ENCODE data around the gene ZFHX3. TPM values are rescaled to one million over a fixed set of nuclear protein-coding genes. Genes with fewer than 3 reads are reported as not detected.
A peak's percentile ranks its signal among the peaks of the same experiment; 100 is the strongest.

ZFHX3 gene
- total RNA-seq, 1 donor from 2014 or later: 3.9 TPM

DNA sequence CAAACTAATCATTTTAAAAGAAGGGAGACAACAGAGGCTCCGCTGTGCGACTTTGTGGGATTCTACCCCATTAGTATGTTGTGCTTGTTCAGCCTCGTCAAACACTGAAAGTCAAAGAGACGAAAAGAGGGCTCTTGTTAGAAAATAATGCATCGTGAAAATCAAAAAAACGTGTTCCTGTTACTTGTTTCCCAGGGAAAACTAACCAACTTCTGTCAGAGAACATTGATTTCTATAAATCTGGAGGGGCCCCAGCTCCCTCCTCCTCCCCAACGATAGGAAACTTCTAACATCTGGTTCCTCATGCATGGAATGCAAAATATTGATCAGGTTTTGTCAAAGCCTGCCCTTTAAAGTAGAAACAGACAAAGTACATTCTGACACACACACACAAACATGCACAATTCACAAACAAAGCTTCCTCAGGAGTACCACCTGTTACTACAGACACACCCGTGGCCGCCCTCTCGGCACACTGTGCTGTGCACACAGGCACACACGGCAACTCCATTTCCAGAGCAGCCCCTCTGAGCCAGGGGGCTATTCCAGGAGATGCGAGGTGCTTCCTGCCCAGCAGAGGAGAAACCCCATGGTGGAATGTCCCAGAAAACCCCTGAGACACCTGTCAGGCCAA, 151.3 kb downstream of the ZFHX3 start:
- no peak for ATAC-seq

DNA sequence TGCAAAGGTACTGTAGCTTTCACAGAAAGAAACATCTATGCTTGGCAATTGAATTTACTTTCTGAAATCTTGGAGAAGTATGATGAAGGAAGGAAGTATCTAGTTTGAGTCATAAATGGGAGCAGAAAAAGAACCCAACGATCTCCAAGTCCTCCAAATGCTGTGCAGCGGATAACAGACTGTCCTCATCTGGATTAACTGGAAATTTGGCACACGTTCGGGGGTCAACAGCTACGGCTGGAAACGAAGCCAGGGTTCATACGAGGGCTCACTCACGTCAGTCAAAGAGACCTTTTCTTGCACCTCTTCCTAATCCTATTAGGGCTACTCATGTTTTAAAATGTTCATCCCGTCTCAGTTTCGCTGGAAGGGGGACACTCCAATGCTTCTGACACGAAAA, 152.0 kb downstream of the ZFHX3 start:
- no peak for ATAC-seq

DNA sequence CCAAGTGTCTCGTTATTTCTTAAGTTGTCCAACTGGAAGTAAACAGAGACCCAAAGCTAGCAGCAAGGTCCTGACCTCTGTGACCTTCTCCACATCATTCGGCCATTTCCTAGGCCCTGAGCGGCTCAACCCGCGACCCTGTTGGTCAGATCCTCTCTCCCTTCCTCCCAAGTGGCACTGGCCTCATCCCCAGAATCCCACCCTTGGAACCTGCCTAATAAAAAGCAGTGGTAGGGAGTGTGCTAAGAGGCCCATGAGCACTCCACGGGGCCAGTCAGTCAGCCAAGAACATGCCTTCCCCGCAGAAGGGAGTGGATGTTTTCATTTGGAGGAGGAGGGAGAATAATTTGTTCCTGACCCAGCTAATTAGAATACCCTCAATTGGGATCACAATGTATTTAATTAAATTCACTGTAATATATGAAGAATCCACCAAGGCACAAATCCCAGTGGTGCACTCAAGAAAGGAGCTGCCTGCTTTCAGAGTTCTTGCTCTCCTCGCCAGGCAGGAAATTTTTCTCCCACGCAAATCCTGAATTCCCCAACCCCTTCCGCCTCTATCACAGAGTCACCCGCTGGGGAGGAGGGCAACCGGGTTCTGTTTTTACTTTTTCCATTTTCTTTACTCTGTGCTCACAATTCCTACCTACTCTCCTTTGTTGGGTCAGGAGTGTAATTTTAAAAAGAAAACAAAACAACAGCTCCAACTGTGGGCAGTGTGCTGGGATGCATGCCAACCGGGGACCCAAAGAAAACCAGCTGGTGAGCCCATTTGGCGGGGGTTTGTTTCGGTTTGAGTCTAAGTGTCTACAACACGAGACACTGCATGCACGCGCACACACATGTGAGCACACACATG, 153.4 kb downstream of the ZFHX3 start:
- no peak for ATAC-seq

DNA sequence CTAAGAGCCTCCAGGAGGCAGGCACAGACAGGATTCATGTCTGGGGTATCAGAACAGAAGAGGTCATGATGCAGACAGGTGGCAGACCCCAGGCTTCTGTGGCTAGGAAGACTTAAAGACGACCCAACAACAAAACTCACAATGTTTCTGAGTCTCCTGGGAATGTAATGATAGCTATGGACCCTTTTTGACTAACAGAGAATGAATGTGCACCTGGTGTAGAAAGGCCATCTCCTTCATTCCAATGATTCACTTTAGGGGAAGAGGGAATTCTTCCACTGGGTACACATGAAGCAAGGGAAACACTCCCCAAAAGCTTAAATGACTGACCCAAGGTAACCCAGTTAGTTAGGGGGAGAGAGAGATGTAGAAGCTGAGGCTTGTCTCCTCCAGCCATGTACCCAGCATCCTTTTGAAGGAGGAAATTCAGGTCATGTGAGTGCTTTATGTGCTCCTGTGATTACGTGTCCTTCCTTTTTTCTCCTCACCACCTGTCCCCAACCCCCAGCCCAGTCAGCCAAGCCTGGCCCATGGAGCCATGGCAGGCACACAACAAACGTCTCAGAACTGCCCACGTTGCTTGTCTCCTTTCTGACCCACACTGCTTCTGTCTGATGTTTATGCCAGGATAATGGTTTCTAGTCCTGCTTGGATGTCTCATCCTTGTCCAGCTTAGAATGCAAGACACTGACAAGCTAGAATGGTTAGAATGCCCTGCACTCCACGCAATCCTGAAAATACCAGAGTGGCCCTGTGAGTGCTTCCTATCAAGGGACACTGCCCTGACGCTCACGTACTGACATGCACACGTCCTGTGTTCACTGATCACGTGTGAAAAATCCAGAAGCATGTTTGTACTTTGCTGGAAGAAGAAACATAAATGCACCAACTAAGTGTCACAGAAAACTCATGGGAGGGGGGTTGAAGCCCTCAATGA, 156.4 kb downstream of the ZFHX3 start:
- ATAC-seq: no peak

DNA sequence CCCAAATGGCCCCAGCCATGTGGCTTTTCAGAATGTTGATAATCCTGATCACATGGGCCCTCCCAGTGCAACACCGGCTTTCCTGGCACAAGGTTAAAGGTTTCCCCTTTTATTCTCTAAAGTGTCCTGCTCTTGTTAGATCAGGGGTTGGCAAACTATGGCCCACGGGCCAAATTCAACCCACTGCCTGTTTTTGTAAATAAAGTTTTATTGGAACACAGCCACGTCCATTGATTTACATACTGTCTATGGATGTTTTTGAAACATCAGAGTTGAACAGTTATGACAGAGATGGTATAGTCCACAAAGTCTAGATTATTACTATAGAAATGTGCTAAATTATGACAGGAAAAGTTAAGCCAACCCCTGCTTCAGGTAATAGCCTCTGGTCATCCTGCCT, 157.3 kb downstream of the ZFHX3 start:
- no peak for ATAC-seq

DNA sequence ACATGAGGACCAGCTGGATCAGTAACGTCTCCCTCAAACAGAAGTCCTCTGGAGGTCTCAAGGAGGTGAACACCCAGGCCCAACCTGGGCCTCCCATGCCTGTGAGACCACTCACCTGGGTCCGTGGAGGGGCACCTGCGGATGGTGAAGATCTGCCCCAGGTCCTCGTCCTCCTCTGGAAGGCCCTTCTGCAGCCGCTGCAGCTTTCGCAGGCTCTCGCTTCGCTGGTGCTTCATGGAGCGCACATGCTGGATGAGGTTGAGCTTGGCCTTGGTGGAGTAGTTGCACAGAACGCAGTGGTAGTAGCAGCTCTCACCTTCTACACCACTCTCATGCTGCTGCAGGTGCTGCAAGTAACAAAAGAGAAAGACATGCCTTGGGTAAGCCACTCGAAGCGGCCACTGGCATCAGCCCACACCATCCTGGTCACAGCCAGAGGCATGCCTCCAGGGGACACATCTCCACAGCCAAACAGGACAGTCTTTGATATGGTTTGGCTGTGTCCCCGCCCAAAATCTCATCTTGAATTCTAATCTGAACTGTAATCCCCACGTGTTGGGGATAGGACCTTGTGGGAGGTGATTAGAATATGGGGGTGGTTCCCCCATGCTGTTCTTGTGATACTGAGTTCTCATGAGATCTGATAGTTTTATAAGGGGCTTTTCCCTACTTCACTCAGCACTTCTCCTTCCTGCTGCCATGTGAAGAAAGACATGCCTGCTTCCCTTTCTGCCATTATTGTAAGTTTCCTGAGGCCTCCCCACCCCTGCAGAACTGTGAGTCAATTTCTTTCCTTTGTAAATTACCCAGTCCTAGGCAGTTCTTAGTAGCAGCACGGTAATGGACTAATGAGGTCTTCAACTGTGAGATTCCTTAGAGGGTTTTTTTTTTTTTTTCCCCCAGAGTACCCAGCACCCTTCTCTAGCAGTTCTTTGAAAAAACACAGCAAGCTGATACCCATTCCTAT, 158.0 kb downstream of the ZFHX3 start:
- no peak for ATAC-seq

DNA sequence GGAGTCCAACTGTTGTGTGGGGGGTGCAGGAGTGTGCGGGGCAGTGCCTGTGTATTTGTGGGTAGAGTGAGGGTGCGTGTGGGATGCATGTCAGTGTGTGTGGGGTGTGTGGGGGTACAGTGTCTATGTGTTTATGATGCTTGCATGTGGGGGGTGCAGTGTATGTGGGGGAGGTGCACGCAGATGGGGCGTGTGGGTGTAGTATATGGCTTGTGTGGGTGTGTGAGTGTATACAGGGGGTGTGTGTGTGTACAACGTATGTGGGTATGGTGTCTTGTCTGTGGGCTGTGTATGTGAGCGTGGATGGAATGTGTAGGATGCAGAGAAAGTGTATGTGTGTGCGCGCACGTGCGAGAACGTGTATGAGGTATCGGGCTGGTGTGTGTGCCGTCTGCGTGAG, 160.4 kb downstream of the ZFHX3 start:
- ATAC-seq: peak; percentile 16

DNA sequence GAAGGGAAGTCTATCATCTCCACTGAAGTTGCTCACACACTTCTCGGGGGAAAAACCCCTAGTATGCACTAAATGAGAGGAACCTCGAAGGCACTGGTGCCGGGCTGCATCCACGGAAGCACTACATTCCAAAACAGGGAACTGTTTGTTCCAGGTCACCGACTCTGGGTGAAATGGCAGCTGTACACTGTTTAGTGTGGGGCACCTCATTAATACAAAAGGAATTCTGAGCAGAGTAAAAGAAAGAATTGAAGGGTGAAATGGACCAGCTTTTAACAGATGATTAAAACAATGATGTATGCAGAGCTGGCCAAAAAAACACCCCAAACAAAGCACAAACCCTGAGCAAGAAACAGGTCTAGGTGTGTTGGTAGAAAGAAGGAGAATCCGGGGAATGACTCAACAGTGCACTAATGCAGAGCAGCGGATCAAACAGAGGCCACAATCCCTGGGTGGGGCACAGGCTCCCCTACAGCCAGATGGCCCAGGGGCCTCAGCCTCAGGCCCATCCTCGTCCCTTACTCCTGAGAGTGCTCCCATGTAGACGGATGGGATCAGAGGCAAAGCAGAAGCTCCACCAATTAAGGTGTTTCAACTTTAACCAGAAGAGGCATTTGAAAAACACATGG, 161.5 kb downstream of the ZFHX3 start:
- ATAC-seq: peak; percentile 94

DNA sequence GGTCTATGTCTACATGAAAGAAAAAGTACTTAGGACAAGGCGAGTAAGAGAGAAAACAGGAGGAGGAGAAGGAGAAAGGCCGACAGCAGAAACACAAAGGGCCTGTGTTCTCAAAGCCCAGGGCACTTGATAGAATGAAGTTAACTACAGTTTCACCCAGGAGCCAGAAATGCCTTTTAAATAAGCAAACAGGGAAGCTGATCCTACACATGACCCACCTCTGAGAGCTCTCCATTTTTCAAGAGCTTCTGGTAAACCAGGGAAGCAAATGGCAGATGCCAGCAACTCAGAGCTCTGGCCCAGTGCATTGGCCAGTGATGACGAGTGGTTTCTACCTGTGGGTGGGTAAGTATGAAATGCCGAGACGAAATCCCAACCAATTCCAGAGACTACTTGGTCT, 163.4 kb downstream of the ZFHX3 start:
- no peak for ATAC-seq

DNA sequence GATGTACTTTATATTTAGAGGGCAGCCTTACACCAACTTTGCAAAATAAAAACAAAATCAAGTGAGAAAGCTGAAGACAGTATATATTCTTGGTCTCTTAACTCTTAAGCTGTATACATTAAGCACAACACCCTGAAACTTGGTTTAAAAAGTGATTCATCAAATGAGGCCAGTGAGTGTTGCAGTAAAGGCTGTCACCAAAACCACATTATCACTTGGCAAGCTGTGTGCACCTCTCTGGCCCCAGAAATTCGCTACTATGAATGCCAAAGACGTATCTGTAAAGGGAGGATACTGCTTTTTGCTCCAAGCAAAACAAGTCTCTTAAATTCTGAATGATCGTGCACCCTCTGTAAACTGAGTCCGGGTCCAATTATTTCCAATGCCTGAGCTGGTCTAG, 163.9 kb downstream of the ZFHX3 start:
- no peak for ATAC-seq

DNA sequence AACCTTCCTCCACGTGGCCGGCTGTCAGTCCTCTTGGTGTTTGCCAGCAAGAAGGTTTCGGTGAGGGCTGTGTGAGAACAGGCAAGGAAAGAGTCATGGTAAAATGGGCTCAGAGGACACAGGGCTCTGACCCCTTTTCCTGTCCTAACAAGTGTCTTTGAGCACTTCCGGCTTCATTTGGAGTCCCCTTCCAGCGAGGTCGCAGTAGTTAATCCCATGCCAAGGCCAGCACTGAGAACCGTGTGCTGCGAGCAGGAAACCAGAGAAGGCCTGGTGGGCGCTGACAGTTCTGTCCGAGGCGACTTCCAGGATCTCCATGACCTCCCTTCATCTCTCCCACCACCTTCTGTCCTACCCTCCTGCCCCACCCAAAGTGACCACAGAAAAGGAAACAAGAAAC, 168.1 kb downstream of the ZFHX3 start:
- ATAC-seq: no peak

DNA sequence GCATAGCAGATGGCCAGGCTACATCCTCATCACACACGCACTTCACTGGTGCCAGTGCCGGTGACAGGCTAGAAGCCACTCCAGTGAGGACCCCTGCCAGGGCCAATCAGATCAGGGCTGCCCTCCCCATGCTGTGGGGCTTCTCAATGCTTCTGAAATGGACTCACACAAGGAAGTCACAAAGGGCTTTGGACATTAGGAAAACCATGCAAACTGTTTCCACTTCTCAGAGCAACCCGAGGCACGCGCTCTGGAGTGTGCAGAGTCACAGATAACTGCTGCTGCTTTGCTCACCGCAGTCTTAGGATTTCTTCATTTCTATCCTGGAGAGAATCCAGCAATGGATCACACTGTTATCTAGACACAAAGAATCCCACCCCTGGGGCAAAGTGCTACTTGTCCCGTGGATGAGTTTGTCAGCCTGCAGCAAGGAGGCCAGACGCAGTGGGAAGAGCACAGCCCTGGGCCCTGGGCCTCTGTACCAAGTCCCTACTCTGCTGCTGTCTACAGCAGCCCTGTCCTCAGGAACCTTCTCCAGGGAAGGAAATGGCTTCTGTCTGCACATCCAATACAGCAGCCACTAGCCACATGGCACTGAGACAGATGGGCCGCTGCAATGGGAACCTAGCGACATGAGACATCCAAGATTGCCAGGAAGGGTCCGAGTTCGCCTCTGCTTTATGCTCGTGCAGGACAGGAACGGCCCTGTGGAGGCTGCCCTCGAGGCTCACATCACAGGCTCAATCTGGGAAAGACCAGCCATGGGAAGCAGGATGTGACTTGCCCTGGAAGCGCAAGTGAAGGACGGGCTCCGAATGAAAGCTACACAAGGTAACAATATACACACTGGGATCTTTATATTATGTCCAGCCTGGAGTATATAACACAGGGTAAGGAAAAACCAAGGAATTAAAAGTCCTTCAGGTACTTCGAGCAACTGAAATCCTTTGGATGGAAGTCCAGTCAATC, 169.3 kb downstream of the ZFHX3 start:
- no peak for ATAC-seq

DNA sequence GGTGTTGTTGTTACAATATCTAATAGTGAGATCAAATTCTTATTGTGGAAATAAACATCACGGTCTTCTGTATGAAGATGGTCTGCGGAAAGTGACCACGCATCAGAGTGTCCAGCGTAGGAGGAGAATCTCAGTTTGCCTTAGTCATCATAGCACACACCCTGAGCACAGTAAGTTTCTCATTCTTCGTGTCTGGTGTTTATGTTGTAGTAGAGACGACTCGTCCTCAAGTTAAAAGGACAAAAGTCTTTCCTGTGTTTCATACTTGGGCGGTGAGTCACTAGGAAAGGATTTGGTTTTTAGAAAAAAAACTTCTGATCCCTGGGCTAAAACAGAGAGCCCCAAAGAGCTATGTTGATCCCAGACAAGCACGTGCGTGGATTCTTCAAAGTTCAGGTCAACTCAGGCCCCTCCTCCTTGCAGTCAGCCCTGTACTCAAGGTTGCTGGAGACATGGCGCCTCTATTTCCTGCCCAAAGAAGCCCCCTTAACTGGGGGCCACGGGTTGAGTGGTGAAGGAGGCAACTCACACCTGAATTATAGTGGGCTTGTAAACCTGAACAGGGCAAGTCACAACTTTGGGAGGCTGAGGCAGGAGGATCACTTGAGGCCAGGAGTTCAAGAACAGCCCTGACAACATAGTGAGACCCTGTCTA, 170.4 kb downstream of the ZFHX3 start:
- ATAC-seq: peak; percentile 67

DNA sequence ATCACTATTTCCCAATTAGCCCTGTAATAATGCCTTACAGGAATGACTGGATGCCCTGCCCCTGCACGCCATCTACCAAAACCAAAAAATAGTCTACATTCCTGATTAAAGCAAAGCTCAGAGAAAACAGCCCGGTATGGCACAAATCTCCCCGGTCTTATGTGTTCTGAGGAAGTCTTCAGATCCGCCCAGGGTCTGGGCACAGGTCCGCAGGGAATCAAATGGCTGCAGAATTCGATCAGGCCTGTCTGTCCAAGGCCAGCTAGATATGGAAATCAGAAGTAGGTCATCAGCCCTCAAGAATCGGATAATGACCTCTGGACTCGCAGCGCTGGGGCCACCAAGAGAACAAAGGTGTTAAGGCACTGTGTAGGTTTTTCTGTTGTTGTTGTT, 171.0 kb downstream of the ZFHX3 start:
- ATAC-seq: no peak

DNA sequence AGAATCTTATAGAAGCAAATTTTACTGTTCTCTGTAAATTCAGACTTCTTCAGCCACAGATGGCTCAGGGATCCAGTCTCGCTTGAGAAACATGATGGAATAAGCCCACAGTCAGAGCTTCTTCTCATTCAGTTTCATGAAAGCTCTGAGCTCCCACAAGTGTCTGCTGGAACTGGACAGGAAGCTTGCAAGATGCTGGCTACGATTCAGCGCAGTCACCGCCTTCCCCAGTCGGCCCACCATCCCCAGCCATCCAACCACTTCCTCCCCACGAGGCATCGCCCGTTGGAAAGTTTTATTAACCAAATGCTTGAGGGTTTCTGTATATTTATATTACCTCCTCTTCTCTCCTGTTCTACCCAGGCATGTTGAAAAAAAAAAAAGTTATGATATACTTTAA, 171.7 kb downstream of the ZFHX3 start:
- ATAC-seq: no peak

DNA sequence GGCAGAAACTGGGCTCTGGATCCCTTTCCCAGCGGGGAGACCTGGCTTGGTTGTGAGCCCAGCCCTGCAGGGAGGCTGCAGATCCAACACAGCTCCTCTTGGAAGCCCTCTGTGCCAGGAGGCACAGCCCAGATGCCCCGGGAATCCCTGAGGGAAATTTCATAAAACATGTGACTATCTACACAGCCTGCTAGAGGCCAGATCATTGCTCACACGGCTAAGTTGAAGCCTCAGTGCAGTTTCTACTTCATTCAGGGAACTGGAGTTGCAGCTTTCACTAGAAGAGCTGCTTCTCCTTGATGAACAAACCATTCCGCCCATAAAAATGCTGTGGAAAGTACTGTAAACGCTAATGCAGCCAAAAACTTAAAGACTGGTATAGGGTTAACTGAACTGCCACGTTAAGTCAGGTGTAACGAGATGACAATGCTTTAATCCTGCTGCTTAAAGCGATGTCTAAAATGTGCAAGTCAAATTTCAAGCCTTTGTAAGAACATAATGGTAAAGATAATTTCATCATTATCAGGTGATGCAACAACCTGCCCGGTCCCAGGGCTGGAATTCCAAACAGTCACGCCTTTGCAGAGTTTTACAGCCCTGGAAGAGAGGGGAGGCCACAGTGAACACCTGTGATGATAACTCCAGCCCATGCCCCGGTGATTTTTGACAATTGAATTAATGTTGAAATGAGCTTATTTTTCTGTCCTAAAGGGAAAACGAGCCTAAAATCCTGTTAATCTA, 172.5 kb downstream of the ZFHX3 start:
- ATAC-seq: peak; percentile 86

DNA sequence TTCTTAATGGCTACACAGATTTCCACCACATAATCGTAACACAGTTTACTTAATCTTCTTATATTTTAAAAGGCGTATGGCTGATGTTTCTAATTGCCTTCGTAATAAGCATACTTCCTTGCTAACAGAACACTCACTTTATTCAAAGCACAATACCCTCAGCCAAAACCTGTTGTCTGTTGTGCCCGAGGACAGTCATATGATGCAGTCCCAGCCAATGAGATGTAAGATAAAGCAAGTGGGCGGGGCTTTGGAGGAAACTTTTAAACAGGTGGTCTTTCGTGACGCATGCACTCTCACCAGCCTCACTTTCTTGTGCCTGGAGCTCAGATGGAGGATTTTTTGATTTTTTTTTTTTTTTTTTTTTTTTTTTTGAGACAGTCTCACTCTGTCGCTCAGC, 174.1 kb downstream of the ZFHX3 start:
- no peak for ATAC-seq

DNA sequence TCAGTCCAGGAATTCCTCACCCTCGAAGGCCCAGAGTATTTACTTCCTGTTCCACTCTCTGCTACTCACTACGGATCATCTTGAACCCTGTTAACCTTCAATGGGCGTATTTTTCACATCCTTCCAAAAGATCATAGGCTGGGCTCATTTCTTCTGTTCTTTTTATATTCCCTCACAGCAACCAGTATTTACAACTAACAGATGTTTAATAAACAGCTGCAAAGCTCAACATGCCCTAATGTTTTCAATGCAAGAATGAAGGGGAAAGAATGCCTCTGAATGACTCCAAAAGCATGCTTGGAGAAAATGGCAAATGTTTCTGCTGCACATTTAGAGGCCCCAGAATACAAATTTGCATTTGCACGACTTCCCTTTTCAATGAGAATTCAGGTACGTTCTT, 174.9 kb downstream of the ZFHX3 start:
- no peak for ATAC-seq

DNA sequence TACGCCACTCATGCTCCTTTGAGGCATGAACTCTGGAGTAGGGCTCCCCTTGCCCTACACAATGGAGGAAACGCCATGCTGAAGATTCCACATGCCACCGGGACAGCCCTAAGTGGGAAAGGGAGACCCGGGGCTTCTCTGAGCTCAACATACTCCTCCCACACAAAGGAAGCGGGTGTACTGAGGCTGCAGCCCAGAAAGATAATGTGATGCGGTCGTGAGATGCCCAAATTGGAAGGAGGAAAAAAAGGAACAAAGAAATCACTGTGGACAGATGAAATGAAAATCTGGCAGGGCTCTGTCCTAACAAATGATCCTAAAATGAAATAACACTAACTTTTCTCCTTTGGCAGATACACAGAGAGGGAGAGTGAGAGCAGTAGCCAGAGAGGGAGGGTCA, 182.1 kb downstream of the ZFHX3 start:
- no peak for ATAC-seq

Measured in esophagus mucosa (tissue), 1 donor.